GM18505 (cell line): ENCODE measurements around the gene PTGS1.

Experiments
- ATAC-seq: cut with Tn5 transposase; IDR thresholded peaks from one replicate; pipeline ENCODE4 v1.9.1; 2021; ENCODE audit not compliant: unreplicated experiment
- POLR2A ChIP-seq: IDR thresholded peaks from 4 replicates; pipeline ENCODE4 v1.6.1; 2011; ENCODE audit warnings: borderline replicate concordance; ENCODE audit not compliant: insufficient read depth, insufficient read length; ENCODE audit errors: extremely low read depth

Gene PTGS1

GRCh38 chr9:122387536-122387935 is 16.7 kb downstream of the PTGS1 start:
- no peak for TF ChIP-seq POLR2A
- no peak for ATAC-seq

GRCh38 chr9:122389195-122389594 is 18.4 kb downstream of the PTGS1 start:
- no peak for ATAC-seq

GRCh38 chr9:122389799-122390481 is 19.1 kb downstream of the PTGS1 start:
- ATAC-seq = peak; percentile 76
- no peak for TF ChIP-seq POLR2A

More at GRCh38 chr9:122389195-122389594, 18.4 kb downstream of the PTGS1 start:
- TF ChIP-seq POLR2A = no peak

- no peak for ATAC-seq
- no peak for TF ChIP-seq POLR2A
Observed at GRCh38 chr9:122392284-122392683, 21.5 kb downstream of the PTGS1 start.

GRCh38 chr9:122392714-122393113 is 21.9 kb downstream of the PTGS1 start:
- ATAC-seq = no peak
- no peak for TF ChIP-seq POLR2A

GRCh38 chr9:122393284-122393983 is 22.6 kb downstream of the PTGS1 start:
- no peak for TF ChIP-seq POLR2A
- no peak for ATAC-seq

GRCh38 chr9:122394265-122395125 is 23.7 kb downstream of the PTGS1 start:
- no peak for TF ChIP-seq POLR2A
- no peak for ATAC-seq

GRCh38 chr9:122396614-122397148 is 25.9 kb downstream of the PTGS1 start:
- TF ChIP-seq POLR2A = no peak
- no peak for ATAC-seq

GRCh38 chr9:122397749-122398148 is 26.9 kb downstream of the PTGS1 start:
- no peak for TF ChIP-seq POLR2A
- no peak for ATAC-seq

GRCh38 chr9:122398371-122398924 is 27.6 kb downstream of the PTGS1 start:
- TF ChIP-seq POLR2A = no peak
- no peak for ATAC-seq

- no peak for ATAC-seq
- no peak for TF ChIP-seq POLR2A
Observed at GRCh38 chr9:122401896-122402295, 31.1 kb downstream of the PTGS1 start.

GRCh38 chr9:122402403-122402871 is 31.6 kb downstream of the PTGS1 start:
- no peak for TF ChIP-seq POLR2A

GRCh38 chr9:122402874-122403273 is 32.0 kb downstream of the PTGS1 start:
- ATAC-seq = no peak

More at GRCh38 chr9:122402403-122402871, 31.6 kb downstream of the PTGS1 start:
- no peak for ATAC-seq

More at GRCh38 chr9:122402874-122403273, 32.0 kb downstream of the PTGS1 start:
- no peak for TF ChIP-seq POLR2A
